Prostate gland (tissue), 2 donors: ENCODE data around the gene PDCD7. TPM values are rescaled to one million over a fixed set of nuclear protein-coding genes. Genes with fewer than 3 reads are reported as not detected.

Experiments
- DNase-seq: peaks from one replicate; pipeline ENCODE4 v3.0.0-alpha.2; 2019; ENCODE audit warnings: low spot score
- H3K27ac ChIP-seq, 2 donors: fragments of 200-600 bp; sonication (generic); 2 replicates each; pipeline ENCODE4 v1.5.1; 2017 to 2019
- H3K27me3 ChIP-seq: fragments of 200-600 bp; sonication (generic); replicated peaks from 2 replicates; pipeline ENCODE4 v1.5.1; 2019; ENCODE audit not compliant: insufficient read depth
- H3K36me3 ChIP-seq, 2 donors: fragments of 200-600 bp; sonication (generic); 1 replicate in 1 of 2; 2 replicates in 1 of 2; pipeline versions ENCODE4 v1.5.1 to v1.8.1; 2017 to 2019
- H3K4me1 ChIP-seq: fragments of 200-600 bp; sonication (generic); replicated peaks from 2 replicates; pipeline ENCODE4 v1.5.1; 2019
- H3K4me3 ChIP-seq, 2 donors: fragments of 200-600 bp; sonication (generic); 2 replicates each; pipeline ENCODE4 v1.5.1; 2017 to 2019
- H3K9me3 ChIP-seq: fragments of 200-600 bp; sonication (generic); 2 replicates; pipeline ENCODE4 v1.5.1; 2017
- POLR2A ChIP-seq: fragments of 450-650 bp; IDR thresholded peaks from one replicate; pipeline ENCODE4 v1.6.1; 2016; ENCODE audit warnings: antibody characterized with exemption, mild to moderate bottlenecking
- POLR2AphosphoS5 ChIP-seq: sonication (generic); formaldehyde crosslinking; IDR thresholded peaks from one replicate; pipeline ENCODE4 v1.6.1; 2017; ENCODE audit warnings: antibody characterized with exemption
- WGBS: methylation state at CpG from one replicate; pipeline ENCODE4 v1.1.5; 2018; 5-methylcytosine and 5-hydroxymethylcytosine counted together
- intact Hi-C: fragments of 100-400 bp; cut with DNase I; formaldehyde crosslinking; loops from one replicate; pipeline ENCODE4 v1.14.2; 2022
- total RNA-seq, 2 donors: library from RNA; depleted of rRNA; stranded (reverse); fragments of >200 nt; gene quantifications; one replicate each; pipeline ENCODE4 v1.1.0, GENCODE V29; 2016
- TF ChIP-seq, protein P1 (sequence below), 4 experiments: fragments of 200-600 bp in 2 of 4; fragments of 450-650 bp in 2 of 4; sonication (generic) in 2 of 4; IDR thresholded peaks; 1 replicate in 3 of 4; 2 replicates in 1 of 4; pipeline ENCODE4 v1.5.1; 2016 to 2019; ENCODE audit warnings: antibody characterized with exemption in 4 of 4, mild to moderate bottlenecking in 2 of 4, moderate library complexity in 2 of 4

PDCD7 gene
- total RNA-seq, 2 donors from 2014 or later: 30.8 to 43.6 TPM

DNA sequence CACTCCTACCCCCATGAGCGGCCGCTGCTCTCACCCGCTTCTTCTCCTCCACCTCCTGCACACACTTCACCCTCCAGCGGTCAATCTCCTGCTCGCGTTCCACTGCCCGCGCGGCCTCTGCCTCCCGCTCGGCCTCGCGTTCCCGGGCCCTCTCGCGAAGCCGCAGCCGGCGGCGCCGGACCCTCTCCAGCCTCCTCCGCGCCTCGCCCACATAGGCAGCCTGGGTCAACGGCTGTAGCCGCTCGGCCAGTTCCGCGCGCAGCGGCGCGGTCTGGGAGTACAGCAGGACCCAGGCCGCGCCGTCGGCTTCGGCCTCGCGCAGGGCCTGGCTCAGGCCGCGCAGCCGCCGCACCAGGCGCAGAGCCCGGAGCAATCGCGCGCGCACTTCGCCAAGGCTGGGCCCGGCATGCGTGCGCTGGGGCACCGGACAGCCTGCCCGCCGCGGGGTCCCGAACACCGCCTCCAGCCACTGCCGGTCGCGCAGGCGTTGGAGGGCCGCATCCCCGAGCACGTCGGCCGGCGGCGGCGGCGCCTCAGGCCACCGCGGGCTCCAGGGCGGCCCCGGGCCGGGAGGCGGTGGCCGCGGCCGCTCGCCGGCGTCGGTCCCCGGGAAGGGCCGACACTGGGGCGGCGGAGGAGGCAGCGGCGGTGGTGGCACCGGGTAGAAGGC is 595 bp downstream of the PDCD7 start:
- Histone ChIP-seq H3K4me1 (peaks cover 7% of the 10 kb centered on the region), H3K36me3 (peaks cover 0 to 2% of the 10 kb centered on the region in 2 donors), H3K27me3 (no peaks in the 10 kb centered on the region), H3K4me3 (peak overlapping the region; percentile 92), H3K9me3 (no peaks in the 10 kb centered on the region), H3K27ac (peak overlapping the region; percentile 80 to 88)
- TF ChIP-seq, protein P1, sequence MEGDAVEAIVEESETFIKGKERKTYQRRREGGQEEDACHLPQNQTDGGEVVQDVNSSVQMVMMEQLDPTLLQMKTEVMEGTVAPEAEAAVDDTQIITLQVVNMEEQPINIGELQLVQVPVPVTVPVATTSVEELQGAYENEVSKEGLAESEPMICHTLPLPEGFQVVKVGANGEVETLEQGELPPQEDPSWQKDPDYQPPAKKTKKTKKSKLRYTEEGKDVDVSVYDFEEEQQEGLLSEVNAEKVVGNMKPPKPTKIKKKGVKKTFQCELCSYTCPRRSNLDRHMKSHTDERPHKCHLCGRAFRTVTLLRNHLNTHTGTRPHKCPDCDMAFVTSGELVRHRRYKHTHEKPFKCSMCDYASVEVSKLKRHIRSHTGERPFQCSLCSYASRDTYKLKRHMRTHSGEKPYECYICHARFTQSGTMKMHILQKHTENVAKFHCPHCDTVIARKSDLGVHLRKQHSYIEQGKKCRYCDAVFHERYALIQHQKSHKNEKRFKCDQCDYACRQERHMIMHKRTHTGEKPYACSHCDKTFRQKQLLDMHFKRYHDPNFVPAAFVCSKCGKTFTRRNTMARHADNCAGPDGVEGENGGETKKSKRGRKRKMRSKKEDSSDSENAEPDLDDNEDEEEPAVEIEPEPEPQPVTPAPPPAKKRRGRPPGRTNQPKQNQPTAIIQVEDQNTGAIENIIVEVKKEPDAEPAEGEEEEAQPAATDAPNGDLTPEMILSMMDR (IDR thresholded peaks at IDR 0.05): no peak
- TF ChIP-seq POLR2AphosphoS5 (no peak), POLR2A (no peak)
- DNase-seq: peak; percentile 5
- under 1% methylated on average over 76 of the region's 93 CpGs for WGBS
- intact Hi-C loops: no loop called here

DNA sequence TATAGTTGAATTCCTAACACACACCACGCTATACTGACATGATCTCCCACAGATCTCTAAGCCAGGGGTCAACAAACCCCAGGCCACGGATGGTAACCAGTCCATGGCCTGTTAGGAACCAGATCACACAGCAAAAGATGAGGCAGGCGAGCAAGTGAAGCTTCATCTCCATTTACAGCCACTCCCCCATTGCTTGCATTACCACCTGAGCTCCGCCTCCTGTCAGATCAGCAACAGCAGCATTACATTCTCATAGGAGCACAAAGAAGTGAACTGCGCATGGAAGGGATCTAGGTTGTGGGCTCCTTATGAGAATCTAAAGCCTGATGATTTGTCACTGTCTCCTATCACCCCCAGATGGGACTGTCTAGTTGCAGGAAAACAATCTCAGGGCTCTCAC is 2.7 kb downstream of the PDCD7 start:
- no peak for DNase-seq
- Histone ChIP-seq H3K27ac (no peak overlapping the region), H3K4me1 (peaks cover 7% of the 10 kb centered on the region), H3K36me3 (peaks cover 0 to 2% of the 10 kb centered on the region in 2 donors), H3K27me3 (no peaks in the 10 kb centered on the region), H3K9me3 (no peaks in the 10 kb centered on the region), H3K4me3 (no peak overlapping the region)
- WGBS: 72% methylated on average over 5 of the region's 5 CpGs
- TF ChIP-seq POLR2A (no peak), POLR2AphosphoS5 (no peak)
- TF ChIP-seq, protein P1 (IDR thresholded peaks at IDR 0.05): no peak
- intact Hi-C loops: no loop called here

DNA sequence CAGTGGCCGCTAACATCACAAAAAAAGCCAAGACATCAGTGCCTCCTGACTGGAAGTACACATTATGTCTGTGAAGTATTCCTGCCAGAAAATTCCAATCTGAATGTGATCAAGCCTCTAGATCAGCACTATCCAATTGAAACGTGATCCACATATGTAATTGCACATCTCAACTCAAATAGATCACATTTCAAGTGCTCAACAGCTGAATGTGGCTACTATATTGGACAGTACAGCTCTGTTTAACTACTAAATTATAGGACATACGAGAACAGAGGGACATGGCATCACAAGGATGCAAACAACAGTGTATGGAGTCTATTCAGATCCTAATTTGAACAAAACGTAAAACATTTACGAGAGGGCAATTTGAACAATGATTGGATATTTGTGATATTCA is 18.1 kb downstream of the PDCD7 start:
- Histone ChIP-seq H3K9me3 (no peaks in the 10 kb centered on the region), H3K36me3 (peaks cover 0 to 9% of the 10 kb centered on the region in 2 donors), H3K4me1 (no peaks in the 10 kb centered on the region), H3K27me3 (no peaks in the 10 kb centered on the region), H3K4me3 (no peak overlapping the region), H3K27ac (no peak overlapping the region)
- no peak for TF ChIP-seq POLR2A
- TF ChIP-seq POLR2AphosphoS5: no peak
- TF ChIP-seq, protein P1 (IDR thresholded peaks at IDR 0.05): no peak
- intact Hi-C loops: no loop called here
- no peak for DNase-seq
- WGBS: 55% methylated on average over 5 of the region's 5 CpGs

DNA sequence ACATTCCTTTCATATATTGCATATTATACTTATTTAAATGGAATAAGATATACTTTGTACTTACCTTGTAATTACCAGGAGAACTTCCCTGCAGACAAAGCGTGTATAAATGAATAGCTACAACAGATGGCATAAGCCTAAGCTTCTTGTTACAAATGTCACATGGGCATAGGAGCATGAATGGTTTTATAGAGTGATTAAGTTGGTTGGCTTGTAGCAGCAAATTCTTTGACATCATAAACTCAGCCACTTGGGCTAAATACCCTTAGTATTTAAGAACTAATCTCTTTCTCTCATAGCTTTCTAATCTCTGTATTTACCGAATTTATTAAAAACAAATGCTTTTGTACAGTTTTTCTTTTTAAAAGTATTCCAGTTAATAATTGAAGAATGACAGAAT is 18.5 kb downstream of the PDCD7 start, which contains the start of gene UBAP1L:
Gene UBAP1L (minus strand): TSS at position 115 of the 400 bp plus-strand sequence. CDS start 8,985 bp downstream, outside the sequence.
- Histone ChIP-seq H3K36me3 (peaks cover 0 to 9% of the 10 kb centered on the region in 2 donors), H3K27ac (no peak within 1 kb of the TSS), H3K9me3 (no peaks in the 10 kb centered on the region), H3K27me3 (no peaks in the 10 kb centered on the region), H3K4me3 (no peak within 1 kb of the TSS), H3K4me1 (no peaks in the 10 kb centered on the region)
- TF ChIP-seq POLR2AphosphoS5: no peak
- TF ChIP-seq, protein P1 (IDR thresholded peaks at IDR 0.05): no peak
- TF ChIP-seq POLR2A: no peak
- 49% methylated on average over 2 of the region's 2 CpGs for WGBS
- no peak for DNase-seq
- intact Hi-C loops: no loop called here

DNA sequence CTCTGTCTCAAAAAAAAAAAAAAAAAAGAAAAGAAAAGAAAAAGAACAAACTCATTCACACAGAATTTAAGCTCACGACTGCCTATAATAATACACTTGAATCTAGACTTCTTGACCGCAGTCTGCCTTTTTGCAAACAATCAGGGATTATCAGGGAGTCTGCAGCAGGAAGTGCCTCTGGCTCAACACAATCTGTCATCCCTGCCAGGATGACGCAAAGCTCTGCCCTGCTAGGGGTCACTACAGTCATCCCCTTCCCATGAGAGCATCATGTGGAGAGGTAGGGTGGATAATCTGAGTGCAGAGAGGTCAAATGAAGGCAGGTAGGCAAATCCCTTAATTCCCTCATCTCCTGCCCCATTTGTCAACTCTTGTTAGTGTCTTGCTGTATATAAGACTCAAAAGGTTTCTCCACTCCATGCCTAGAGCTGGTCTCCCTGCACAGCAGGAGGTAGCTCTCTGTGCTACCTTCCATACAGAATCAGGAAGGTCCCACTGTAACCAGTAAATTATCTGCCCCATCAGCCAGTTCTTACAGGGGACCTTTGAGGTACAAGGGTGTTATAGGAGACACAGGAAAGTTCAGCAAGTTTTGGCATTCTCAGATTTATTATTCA is 22.8 kb downstream of the PDCD7 start:
- intact Hi-C loops: no loop called here
- no peaks in the 10 kb centered on the region for H3K36me3 ChIP-seq
- no peak for DNase-seq
- WGBS: 76% methylated on average over 3 of the region's 3 CpGs
- H3K4me1 ChIP-seq: no peaks in the 10 kb centered on the region
- TF ChIP-seq POLR2AphosphoS5 (no peak), POLR2A (no peak)
- TF ChIP-seq, protein P1 (IDR thresholded peaks at IDR 0.05): no peak
- no peaks in the 10 kb centered on the region for H3K27me3 ChIP-seq
- H3K9me3 ChIP-seq: no peaks in the 10 kb centered on the region
- no peak overlapping the region for H3K27ac ChIP-seq
- no peak overlapping the region for H3K4me3 ChIP-seq
